Measurements from ENCODE around the gene CD72. TPM values are rescaled to one million over a fixed set of nuclear protein-coding genes. Genes with fewer than 3 reads are reported as not detected.

The CD72 gene
- total RNA-seq, result 1 to 10 TPM; 1.2 to 5.6 (median 2.0) TPM

GRCh38 chr9:35618325-35618727, at the start of gene CD72:
CD72 (minus strand) TSS chr9:35618413; CDS start chr9:35618303, 110 bp downstream.
- no peak within 1 kb of the TSS for H3K4me3 ChIP-seq (ENCODE audit: low read depth, poor library complexity, severe bottlenecking)
- TF ChIP-seq CTCF (IDR thresholded peaks at IDR 0.05) (no peak), POLR2A (IDR thresholded peaks at IDR 0.05) (no peak)
- 82 to 85% methylated on average over 7 of the region's 7 CpGs for WGBS, 2 donors
- peak in 1 of 2 donors; percentile 80 for DNase-seq (ENCODE audit: low spot score in 2 of 2)
- intact Hi-C loops (cut with DNase I; ENCODE audit: low total_unique reads), result no loop called here

GRCh38 chr9:35667939-35668338, 49.7 kb upstream of the CD72 start:
- TF ChIP-seq CTCF (IDR thresholded peaks at IDR 0.05), result no peak
- TF ChIP-seq POLR2A (IDR thresholded peaks at IDR 0.05), result no peak
- WGBS, 2 donors, result 93 to 95% methylated on average over 3 of the region's 3 CpGs
- no peak for DNase-seq (ENCODE audit: low spot score in 2 of 2)
- no peak overlapping the region for H3K4me3 ChIP-seq (ENCODE audit: low read depth, poor library complexity, severe bottlenecking)
- intact Hi-C loops (cut with DNase I; ENCODE audit: low total_unique reads), result no loop called here

GRCh38 chr9:35666549-35666948, 48.3 kb upstream of the CD72 start:
- H3K4me3 ChIP-seq (ENCODE audit: low read depth, poor library complexity, severe bottlenecking), result no peak overlapping the region
- TF ChIP-seq CTCF (IDR thresholded peaks at IDR 0.05) (no peak), POLR2A (IDR thresholded peaks at IDR 0.05) (no peak)
- WGBS, 2 donors, result 90 to 94% methylated on average over 5 of the region's 5 CpGs
- DNase-seq (ENCODE audit: low spot score in 2 of 2), result no peak
- intact Hi-C loops (cut with DNase I; ENCODE audit: low total_unique reads), result no loop called here

GRCh38 chr9:35666045-35666444, 47.8 kb upstream of the CD72 start:
- H3K4me3 ChIP-seq (ENCODE audit: low read depth, poor library complexity, severe bottlenecking), result no peak overlapping the region
- intact Hi-C loops (cut with DNase I; ENCODE audit: low total_unique reads), result no loop called here
- 74 to 87% methylated on average over 1 of the region's 1 CpG for WGBS, 2 donors
- TF ChIP-seq POLR2A (IDR thresholded peaks at IDR 0.05) (no peak), CTCF (IDR thresholded peaks at IDR 0.05) (no peak)
- no peak for DNase-seq (ENCODE audit: low spot score in 2 of 2)

- peak overlapping the region; percentile 11 for H3K4me3 ChIP-seq (ENCODE audit: low read depth, poor library complexity, severe bottlenecking)
- DNase-seq (ENCODE audit: low spot score in 2 of 2), result no peak
- no peak for TF ChIP-seq CTCF (IDR thresholded peaks at IDR 0.05)
- TF ChIP-seq POLR2A (IDR thresholded peaks at IDR 0.05), result no peak
- intact Hi-C loops (cut with DNase I; ENCODE audit: low total_unique reads), result no loop called here
- 8 to 11% methylated on average over 5 of the region's 5 CpGs for WGBS, 2 donors
Measured at GRCh38 chr9:35665471-35665818, 47.2 kb upstream of the CD72 start.

Measured in lower leg skin (tissue), 4 donors.